Transverse colon (tissue), 4 donors: ENCODE measurements around the gene IGFBP6.

Experiments used
- CTCF ChIP-seq, 5 experiments: fragments of 200-600 bp in 3 of 5; fragments of 450-650 bp in 2 of 5; sonication (generic) in 3 of 5; IDR thresholded peaks; 1 replicate in 2 of 5; 2 replicates in 3 of 5; pipeline ENCODE4 v1.5.1; 2016 to 2017; ENCODE audit warnings: antibody characterized with exemption in 5 of 5, inconsistent platforms in 3 of 5, mild to moderate bottlenecking in 2 of 5, moderate library complexity in 1 of 5
- EP300 ChIP-seq: sonication (generic); formaldehyde crosslinking; IDR thresholded peaks from one replicate; pipeline ENCODE4 v1.6.1; 2017; ENCODE audit warnings: antibody characterized with exemption, low read depth
- POLR2A ChIP-seq: fragments of 450-650 bp; IDR thresholded peaks from one replicate; pipeline ENCODE4 v1.6.1; 2016; ENCODE audit warnings: antibody characterized with exemption, mild to moderate bottlenecking, moderate library complexity
- POLR2AphosphoS5 ChIP-seq, 3 donors: sonication (generic); formaldehyde crosslinking; IDR thresholded peaks; one replicate each; pipeline ENCODE4 v1.6.1; 2016; ENCODE audit warnings: antibody characterized with exemption in 3 of 3

GRCh38 chr12:53099071-53099882 is 1.8 kb downstream of the IGFBP6 start:
- TF ChIP-seq CTCF (IDR thresholded peaks at IDR 0.05) (peak; percentile 95 to 98 (median 97)), EP300 (no peak), POLR2A (no peak), POLR2AphosphoS5 (IDR thresholded peaks at IDR 0.05) (peak; percentile 63 to 78 (median 65))
